HEK293 (cell line): Measurements from ENCODE around the gene ENOSF1.
"Not testable (repeated sequence)": the region's sequence is repeated elsewhere in the genome, so short reads cannot be mapped to it uniquely, and the experiment has no call there.

Experiments
- CTCF ChIA-PET: fragments of 350-600 bp; formaldehyde crosslinking; extraction: SDS; loops from one replicate; lab custom pipeline; 2021; ENCODE audit warnings: antibody characterized with exemption; lab: Yijun Ruan, JAX
- POLR2A ChIA-PET: fragments of 300-600 bp; formaldehyde crosslinking; extraction: SDS; loops from one replicate; lab custom pipeline; 2020; ENCODE audit warnings: antibody characterized with exemption, inconsistent platforms; lab: Yijun Ruan, JAX
- H3K27ac ChIP-seq: fragments of 200-500 bp; sonication (Bioruptor generic); 2 replicates; pipeline ENCODE4 v1.5.1; 2014; ENCODE audit warnings: low read depth, low read length, control low read depth, inconsistent platforms; ENCODE audit errors: extremely low read depth
- H3K36me3 ChIP-seq, 2 experiments: fragments of 200-500 bp in 1 of 2; sonication (Bioruptor generic) in 1 of 2; 1 replicate in 1 of 2; 2 replicates in 1 of 2; pipeline ENCODE4 v1.5.1; 2014 to 2017; ENCODE audit warnings: inconsistent platforms in 2 of 2, low read length in 2 of 2; ENCODE audit not compliant: control insufficient read depth in 2 of 2, insufficient read depth in 1 of 2
- H3K4me1 ChIP-seq: fragments of 200-500 bp; sonication (Bioruptor generic); 2 replicates; pipeline ENCODE4 v1.5.1; 2014; ENCODE audit warnings: mild to moderate bottlenecking, low read length, inconsistent platforms; ENCODE audit not compliant: control insufficient read depth, insufficient read depth
- H3K4me3 ChIP-seq: 2 replicates; pipeline ENCODE4 v1.5.1; 2011; ENCODE audit warnings: low read depth, mild to moderate bottlenecking, control low read depth, low read length, moderate library complexity
- H3K9me3 ChIP-seq: fragments of 200-500 bp; sonication (Bioruptor generic); 2 replicates; pipeline ENCODE4 v1.5.1; 2014; ENCODE audit warnings: low read depth, low read length, inconsistent platforms; ENCODE audit not compliant: control insufficient read depth, insufficient read depth
- SP7 ChIP-seq: fragments of 450-650 bp; formaldehyde crosslinking; IDR thresholded peaks from 2 replicates; pipeline ENCODE4 v1.5.1; 2016; ENCODE audit warnings: missing biosample characterization, missing genetic modification characterization
- TSHZ1 ChIP-seq: fragments of 450-650 bp; formaldehyde crosslinking; IDR thresholded peaks from 2 replicates; pipeline ENCODE4 v1.5.1; 2016; ENCODE audit warnings: missing biosample characterization, missing genetic modification characterization, borderline replicate concordance
- ZBTB44 ChIP-seq: fragments of 450-650 bp; IDR thresholded peaks from 2 replicates; pipeline ENCODE4 v1.5.1; 2018; ENCODE audit warnings: missing biosample characterization, mild to moderate bottlenecking, missing genetic modification characterization
- ZBTB6 ChIP-seq: fragments of 450-650 bp; formaldehyde crosslinking; IDR thresholded peaks from 2 replicates; pipeline ENCODE4 v1.5.1; 2017; ENCODE audit warnings: missing biosample characterization, missing genetic modification characterization
- ZNF114 ChIP-seq: fragments of 450-650 bp; formaldehyde crosslinking; IDR thresholded peaks from 2 replicates; pipeline ENCODE4 v1.5.0; 2017; ENCODE audit warnings: missing biosample characterization, missing genetic modification characterization
- ZNF121 ChIP-seq: fragments of 450-650 bp; formaldehyde crosslinking; IDR thresholded peaks from 2 replicates; pipeline ENCODE4 v1.5.1; 2016; ENCODE audit warnings: missing biosample characterization, missing genetic modification characterization
- ZNF174 ChIP-seq: fragments of 450-650 bp; formaldehyde crosslinking; IDR thresholded peaks from 2 replicates; pipeline ENCODE4 v1.5.0; 2017; ENCODE audit warnings: missing biosample characterization, mild to moderate bottlenecking, missing genetic modification characterization
- ZNF324 ChIP-seq: fragments of 450-650 bp; formaldehyde crosslinking; IDR thresholded peaks from 2 replicates; pipeline ENCODE4 v1.5.1; 2016; ENCODE audit warnings: missing biosample characterization, missing genetic modification characterization
- ZNF335 ChIP-seq: fragments of 450-650 bp; formaldehyde crosslinking; conservative IDR thresholded peaks from 2 replicates; pipeline ENCODE4 v1.5.1; 2016; ENCODE audit warnings: missing biosample characterization, missing genetic modification characterization
- ZNF366 ChIP-seq: fragments of 450-650 bp; formaldehyde crosslinking; conservative IDR thresholded peaks from 2 replicates; pipeline ENCODE4 v1.5.1; 2016; ENCODE audit warnings: missing biosample characterization, missing genetic modification characterization
- ZNF585B ChIP-seq: fragments of 450-650 bp; formaldehyde crosslinking; IDR thresholded peaks from 2 replicates; pipeline ENCODE4 v1.5.1; 2016; ENCODE audit warnings: missing biosample characterization, missing genetic modification characterization
- ZNF670 ChIP-seq: fragments of 450-650 bp; formaldehyde crosslinking; IDR thresholded peaks from 2 replicates; pipeline ENCODE4 v1.5.1; 2016; ENCODE audit warnings: missing biosample characterization, missing genetic modification characterization, low read depth
- ZNF677 ChIP-seq: fragments of 450-650 bp; IDR thresholded peaks from 2 replicates; pipeline ENCODE4 v1.5.0; 2018; ENCODE audit warnings: missing biosample characterization, mild to moderate bottlenecking, missing genetic modification characterization, moderate library complexity
- ZNF701 ChIP-seq: fragments of 450-650 bp; formaldehyde crosslinking; IDR thresholded peaks from 2 replicates; pipeline ENCODE4 v1.5.1; 2016; ENCODE audit warnings: missing biosample characterization, missing genetic modification characterization
- ZNF830 ChIP-seq: fragments of 450-650 bp; IDR thresholded peaks from 2 replicates; pipeline ENCODE4 v1.5.0; 2018; ENCODE audit warnings: missing biosample characterization, missing genetic modification characterization, low read depth, mild to moderate bottlenecking, moderate library complexity
- TF ChIP-seq, protein P1 (sequence below): fragments of 450-650 bp; formaldehyde crosslinking; IDR thresholded peaks from 2 replicates; pipeline ENCODE4 v1.5.1; 2016; ENCODE audit warnings: missing biosample characterization, missing genetic modification characterization
- TF ChIP-seq, protein P2 (sequence below): fragments of 450-650 bp; formaldehyde crosslinking; IDR thresholded peaks from 2 replicates; pipeline ENCODE4 v1.5.1; 2017; ENCODE audit warnings: missing biosample characterization, missing genetic modification characterization

ENOSF1 gene

DNA sequence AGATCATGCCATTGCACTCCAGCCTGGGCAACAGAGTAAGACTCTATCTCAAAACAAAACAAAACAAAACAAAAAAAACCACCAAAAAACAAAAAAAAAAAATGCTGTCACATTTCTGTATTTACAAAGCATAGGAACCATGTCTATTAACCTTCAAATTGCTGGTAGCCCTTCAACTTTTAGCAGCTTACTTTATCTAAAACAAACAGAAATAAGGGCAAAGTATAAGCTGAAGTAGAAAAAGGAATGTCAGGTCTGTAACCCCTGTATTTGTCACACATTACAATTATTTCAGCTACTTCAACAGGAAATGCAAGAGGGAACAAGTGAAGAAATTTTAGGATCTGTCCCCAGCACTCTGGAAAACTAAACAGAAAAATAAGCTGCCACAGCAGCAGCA lies 29.6 kb downstream of the ENOSF1 start:
- Histone ChIP-seq H3K4me1 (no peaks in the 10 kb centered on the region), H3K36me3 (peaks cover 10 to 43% of the 10 kb centered on the region in 2 experiments; a peak in 2 of 3 replicates), H3K27ac (no peak overlapping the region), H3K4me3 (no peak overlapping the region), H3K9me3 (no peaks in the 10 kb centered on the region)
- POLR2A ChIA-PET = interaction anchor here (0.7 kb wide), 1 partner anchor 12 kb away, joined by 3 read pairs; no protein-coding TSS in a partner anchor
- CTCF ChIA-PET = interaction anchor here (0.7 to 2.8 kb wide), 5 partner anchors 10 to 148 kb away, joined by 3 to 8 read pairs (median 3); no protein-coding TSS in a partner anchor
- TF ChIP-seq ZNF335 (no peak), ZNF670 (tag by site-specific recombination) (no peak), ZNF677 (no peak), ZBTB44 (no peak), ZNF585B (tag by site-specific recombination) (no peak), ZNF121 (tag by site-specific recombination) (no peak), ZNF174 (no peak), ZNF114 (tag by site-specific recombination) (no peak), TSHZ1 (tag by site-specific recombination) (no peak), ZNF701 (no peak)
- TF ChIP-seq, protein P1, sequence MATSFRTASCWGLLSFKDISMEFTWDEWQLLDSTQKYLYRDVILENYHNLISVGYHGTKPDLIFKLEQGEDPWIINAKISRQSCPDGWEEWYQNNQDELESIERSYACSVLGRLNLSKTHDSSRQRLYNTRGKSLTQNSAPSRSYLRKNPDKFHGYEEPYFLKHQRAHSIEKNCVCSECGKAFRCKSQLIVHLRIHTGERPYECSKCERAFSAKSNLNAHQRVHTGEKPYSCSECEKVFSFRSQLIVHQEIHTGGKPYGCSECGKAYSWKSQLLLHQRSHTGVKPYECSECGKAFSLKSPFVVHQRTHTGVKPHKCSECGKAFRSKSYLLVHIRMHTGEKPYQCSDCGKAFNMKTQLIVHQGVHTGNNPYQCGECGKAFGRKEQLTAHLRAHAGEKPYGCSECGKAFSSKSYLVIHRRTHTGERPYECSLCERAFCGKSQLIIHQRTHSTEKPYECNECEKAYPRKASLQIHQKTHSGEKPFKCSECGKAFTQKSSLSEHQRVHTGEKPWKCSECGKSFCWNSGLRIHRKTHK (tag by site-specific recombination) = no peak

GRCh38 chr18:682416-682815 lies 30.0 kb downstream of the ENOSF1 start:
- POLR2A ChIA-PET, H3K27ac ChIP-seq, H3K4me3 ChIP-seq, H3K4me1 ChIP-seq, H3K9me3 ChIP-seq: not testable (repeated sequence)
- H3K36me3 ChIP-seq = peaks cover 6 to 45% of the 10 kb centered on the region in 2 experiments; a peak in 2 of 3 replicates
- CTCF ChIA-PET = interaction anchor here (1.1 to 2.8 kb wide), 4 partner anchors 10 to 148 kb away, joined by 3 to 8 read pairs (median 6); no protein-coding TSS in a partner anchor

DNA sequence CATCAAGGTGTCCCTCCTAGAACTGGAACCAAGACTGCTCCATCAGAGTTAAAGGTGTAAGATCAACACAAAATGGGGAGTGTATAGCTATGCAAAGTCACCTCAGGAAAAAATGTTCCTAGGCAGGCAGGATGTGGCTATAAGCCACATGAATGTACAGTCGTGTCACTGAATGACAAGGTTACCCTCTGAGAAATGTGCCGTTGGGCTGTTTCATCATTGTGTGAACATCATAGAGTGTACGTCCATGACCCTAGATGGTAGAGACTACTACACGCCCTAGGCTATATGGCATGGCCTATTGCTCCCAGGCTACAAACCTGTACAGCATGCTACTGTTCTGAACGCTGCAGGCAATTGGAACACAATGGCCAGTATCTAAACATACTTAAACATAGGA lies 30.4 kb downstream of the ENOSF1 start:
- CTCF ChIA-PET = interaction anchor here (1.1 to 2.8 kb wide), 4 partner anchors 9 to 149 kb away, joined by 3 to 8 read pairs (median 6); no protein-coding TSS in a partner anchor
- H3K4me3 ChIP-seq = no peak overlapping the region
- TF ChIP-seq ZNF830 (tag by site-specific recombination) (no peak), ZNF366 (tag by site-specific recombination) (no peak), ZBTB6 (tag by site-specific recombination) (no peak), SP7 (tag by site-specific recombination) (no peak), ZNF324 (tag by site-specific recombination) (no peak)
- TF ChIP-seq, protein P2, sequence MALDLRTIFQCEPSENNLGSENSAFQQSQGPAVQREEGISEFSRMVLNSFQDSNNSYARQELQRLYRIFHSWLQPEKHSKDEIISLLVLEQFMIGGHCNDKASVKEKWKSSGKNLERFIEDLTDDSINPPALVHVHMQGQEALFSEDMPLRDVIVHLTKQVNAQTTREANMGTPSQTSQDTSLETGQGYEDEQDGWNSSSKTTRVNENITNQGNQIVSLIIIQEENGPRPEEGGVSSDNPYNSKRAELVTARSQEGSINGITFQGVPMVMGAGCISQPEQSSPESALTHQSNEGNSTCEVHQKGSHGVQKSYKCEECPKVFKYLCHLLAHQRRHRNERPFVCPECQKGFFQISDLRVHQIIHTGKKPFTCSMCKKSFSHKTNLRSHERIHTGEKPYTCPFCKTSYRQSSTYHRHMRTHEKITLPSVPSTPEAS (tag by site-specific recombination) = no peak
- TF ChIP-seq, all 188 proteins: peak for 0
- Histone ChIP-seq H3K27ac (no peak overlapping the region), H3K9me3 (no peaks in the 10 kb centered on the region), H3K36me3 (peaks cover 5 to 43% of the 10 kb centered on the region in 2 experiments; a peak in 2 of 3 replicates), H3K4me1 (no peaks in the 10 kb centered on the region)
- POLR2A ChIA-PET = no interaction called here
